GM19240 (cell line): ENCODE results near the gene PPDPF.
"Not testable (repeated sequence)": the region's sequence is repeated elsewhere in the genome, so short reads cannot be mapped to it uniquely, and the experiment has no call there.

Experiments
- DNase-seq: peaks from one replicate; pipeline ENCODE4 v3.0.0; 2011; ENCODE audit warnings: low spot score; ENCODE audit not compliant: insufficient read length

PPDPF gene

DNA sequence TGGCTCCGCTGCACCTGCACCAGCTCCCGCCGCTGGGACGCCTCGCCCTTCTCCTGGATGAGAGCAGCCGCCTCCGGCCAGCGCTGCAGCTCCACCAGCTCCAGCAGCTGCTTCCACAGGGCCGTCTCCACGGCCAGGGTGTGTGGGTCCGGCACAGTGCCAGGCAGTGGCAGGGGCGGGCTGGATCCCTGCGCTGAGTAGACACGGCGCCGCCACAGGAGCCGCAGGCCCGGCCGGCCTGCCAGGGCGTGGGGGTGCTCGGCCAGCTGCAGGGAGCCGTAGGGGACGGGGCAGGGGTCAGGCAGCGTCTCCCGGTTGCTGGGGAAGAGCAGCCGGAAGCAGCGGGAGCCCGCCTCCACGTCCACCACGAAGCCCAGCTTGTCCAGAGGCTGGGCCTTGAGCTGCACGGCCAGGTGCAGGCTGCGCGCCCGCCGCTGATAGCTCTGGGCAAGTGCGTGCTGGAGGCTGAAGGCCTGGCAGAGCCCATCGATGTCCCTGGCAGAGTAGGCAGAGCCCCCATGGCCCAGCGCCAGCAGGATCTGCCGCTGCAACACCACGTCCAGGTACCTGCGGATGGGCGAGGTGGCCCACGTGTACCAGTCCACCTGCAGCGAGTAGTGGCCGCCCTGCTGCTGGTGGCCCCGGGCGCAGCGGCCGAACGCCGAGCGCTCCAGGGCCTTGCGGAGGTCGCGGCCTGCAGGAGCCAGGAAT is 42.8 kb downstream of the PPDPF start:
- no peak for DNase-seq

DNA sequence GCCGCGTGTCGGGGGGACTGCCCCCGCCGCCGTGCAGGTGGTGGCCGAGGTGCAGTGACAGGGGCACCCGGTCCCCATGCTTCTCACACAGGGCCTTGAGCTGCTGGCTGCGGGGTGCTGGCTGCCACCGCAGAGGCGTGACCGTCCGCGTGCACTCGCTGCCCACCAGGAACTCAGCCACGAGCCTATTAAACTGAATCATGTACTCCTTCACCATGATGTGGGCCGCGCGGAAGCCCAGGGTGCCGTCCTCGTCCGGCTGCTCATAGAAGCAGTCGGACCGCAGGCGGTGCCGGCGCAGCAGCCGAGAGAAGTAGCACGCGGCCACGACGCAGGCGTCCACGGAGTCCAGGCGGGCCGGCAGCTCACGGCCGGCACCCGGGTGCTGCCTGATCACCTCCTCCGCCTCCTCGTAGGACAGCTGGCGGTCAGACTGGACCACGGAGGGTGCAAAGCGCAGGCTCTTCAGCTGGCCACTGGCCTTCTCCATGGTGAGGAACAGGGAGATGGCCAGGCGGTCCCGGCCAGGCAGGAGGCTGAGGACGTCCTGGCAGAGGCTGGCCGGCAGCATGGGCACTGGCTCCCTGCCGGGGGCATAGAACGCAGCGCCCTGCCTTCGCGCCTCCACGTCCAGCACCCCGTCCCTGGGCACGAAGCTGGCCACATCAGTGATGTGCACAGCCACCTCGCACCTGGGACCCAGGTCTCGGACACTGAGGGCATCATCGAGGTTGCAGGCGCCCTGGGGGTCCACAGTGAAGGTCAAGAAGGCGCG is 43.7 kb downstream of the PPDPF start:
- DNase-seq = no peak

DNA sequence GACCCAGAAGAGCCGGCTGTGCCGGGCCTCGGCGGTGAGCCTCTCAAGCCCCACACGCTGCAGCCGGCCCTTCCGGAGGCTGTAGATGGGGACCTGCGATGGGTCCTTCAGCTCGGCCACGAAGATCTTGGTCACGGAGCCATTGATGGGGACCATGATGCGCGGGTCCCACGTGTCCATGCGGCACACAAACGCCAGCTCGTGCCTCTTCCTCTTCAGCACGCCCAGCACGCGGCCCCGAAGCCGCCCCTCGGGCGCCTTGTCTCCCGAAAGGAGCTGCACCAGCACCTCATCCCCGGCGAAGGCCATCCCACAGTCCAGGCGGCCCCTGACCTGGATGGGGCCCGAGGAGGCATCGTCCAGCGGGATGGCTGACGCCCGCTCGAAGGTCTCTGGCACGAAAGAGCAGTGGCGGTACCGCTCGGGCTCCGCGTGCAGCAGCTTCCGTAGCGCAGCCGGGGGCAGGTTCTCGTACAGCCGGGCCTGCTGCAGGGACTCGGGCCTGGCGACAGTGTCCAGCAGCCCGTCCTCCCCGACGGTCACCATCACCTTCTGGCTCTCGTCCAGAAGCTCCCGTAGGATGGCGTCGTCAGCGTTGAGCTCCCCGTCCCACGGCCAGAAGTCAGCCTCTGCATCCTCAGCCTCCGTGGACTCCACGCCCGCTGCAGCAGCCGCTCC is 44.6 kb downstream of the PPDPF start:
- no peak for DNase-seq

DNA sequence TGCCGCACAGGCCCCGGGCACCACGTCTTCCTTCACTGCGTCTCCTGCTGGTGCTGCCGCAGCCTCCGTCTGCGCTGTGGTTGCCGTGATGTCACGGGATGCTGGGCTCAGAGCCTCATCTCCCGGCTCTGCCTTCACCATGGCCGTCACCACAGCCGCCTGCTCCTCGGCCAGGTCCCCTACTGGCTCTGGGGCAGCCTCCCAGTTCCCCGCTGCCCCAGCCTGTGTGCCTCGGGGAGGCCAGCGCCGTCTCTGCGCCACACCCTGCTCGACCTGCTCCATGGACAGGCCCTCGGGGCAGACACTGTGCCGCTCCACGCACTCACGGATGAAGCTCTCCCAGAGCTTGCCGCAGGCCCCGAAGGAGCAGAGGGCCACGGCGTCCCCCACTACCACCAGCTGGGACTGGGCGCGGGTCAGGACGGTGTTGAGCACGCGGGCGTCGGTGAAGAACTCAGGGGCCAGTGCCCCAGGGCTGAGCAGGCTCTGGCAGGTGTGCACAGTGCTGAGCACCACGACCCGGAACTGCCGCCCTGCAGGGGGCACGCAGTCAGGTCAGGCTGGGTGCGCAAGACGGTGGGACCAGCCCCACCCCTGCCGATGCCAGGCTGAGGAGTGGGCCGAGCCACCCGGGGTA is 45.3 kb downstream of the PPDPF start:
- DNase-seq = no peak

DNA sequence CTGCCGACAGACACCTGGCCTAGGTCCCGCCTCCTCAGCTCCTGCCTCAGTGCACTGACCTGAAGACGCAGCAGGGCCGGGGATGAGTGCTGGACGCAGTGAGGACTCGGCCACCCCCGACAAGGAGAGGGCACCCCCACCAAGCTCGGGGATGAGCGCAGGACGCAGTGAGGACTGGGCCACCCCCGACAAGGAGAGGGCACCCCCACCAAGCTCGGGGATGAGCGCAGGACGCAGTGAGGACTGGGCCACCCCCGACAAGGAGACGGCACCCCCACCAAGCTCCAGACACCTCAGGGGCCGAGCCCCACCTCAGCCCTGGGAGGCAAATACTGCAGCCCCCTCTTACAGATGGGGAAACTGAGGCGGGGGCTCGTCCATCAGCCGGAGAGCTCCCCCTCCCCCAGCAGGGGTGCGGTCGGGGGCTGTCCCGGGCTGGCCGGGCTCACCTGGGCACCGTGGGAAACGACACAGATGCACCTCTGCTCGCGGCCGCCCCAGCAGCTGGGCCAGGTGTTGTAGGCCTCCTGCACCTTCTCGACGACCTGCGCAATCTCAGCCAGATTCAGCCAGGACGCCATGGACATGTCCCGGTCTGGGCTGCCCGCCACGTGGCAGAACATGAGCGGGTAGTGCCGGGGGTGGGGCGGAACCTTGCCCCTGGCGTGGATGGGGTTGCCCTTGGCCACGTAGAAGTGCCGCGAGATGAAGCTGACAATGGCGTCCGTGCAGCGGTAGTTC is 46.0 kb downstream of the PPDPF start:
- DNase-seq = no peak

DNA sequence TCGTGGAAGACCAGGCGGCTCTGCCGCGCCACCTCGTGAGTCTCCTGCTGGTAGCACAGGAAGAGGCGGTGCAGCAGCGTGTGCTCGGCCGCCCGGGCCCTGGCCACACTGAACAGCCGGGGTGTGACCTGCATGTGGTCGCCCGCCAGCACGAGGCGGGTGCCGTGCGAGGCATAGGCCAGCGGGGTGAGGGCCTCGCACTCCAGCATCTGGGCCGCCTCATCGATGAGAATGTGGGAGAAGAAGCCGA is 46.5 kb downstream of the PPDPF start:
- no peak for DNase-seq

DNA sequence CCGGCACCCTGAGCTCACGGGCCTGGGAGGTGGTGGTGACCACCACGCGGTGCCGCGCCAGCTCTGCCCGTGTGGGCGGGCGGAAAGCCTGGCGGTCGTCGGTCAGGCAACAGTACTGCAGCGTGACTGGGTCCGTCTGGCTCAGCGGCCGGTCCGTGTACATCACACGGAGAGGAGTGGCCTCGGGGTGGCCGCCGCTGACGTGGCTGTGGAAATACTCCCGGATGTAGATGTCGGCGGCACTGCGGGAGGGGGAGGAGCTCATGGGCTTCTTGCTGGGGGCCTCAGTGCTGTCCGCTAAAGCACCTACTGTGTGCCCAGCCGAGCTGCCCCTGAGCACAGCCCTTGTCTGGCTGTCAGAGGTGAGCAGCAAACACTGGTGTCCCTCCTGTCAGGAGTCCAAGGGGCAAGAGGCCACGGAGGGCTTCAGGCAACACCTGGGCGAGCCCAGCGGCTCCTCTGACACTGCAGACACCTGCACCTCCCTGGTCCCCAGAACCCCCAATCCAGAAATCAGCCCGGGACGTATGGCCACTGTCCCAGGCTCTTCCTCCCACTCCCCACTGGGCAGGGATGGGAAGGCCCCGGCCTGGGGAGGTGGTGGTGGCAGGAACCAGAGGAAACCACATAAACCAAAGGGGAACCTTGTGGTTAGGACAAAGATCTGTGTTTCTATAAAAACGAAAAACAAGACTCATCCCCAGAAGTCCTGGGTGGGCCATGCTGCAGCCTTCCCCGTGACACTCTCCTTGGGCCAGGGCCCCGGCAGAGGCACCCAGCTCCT is 47.0 kb downstream of the PPDPF start:
- DNase-seq = peak; percentile 65

DNA sequence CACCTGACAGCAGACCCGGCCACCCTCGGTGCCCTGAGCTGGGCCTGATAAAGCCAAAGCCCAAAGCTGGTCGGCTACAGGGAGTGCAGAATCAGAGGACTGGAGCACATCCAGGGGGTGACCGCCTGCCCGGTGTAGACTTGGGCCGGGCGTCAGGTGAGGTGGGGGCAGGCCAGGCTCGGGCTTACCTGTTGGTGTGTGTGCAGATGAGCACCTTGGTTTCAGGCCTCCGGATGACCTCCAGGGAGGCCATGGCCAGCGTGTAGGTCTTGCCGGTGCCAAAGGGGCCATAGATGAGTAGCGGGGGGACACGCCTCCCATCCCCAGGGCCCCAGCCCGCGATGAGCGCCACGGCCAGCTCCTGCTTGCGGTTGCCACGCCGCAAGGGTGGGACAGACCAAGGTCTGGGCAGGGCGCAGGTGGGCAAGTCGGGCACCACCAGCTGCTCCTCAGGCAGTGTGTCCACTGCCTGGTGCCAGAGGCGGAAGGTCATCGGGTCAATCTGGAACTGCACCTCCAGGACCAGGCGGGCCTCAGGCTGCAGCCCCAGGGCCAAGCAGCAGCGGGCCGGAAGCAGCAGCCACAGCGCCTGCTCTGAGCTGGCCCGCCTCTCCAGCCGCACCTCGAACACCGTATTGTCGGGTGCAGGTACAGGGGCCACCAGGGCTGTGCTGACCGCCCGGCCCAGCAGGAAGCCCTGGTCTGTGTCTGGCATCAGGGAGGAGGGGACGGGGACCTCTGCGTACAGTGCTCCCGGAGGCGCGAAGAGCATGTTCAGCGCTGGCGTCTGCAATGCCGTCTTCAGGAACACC is 47.8 kb downstream of the PPDPF start:
- DNase-seq = no peak

DNA sequence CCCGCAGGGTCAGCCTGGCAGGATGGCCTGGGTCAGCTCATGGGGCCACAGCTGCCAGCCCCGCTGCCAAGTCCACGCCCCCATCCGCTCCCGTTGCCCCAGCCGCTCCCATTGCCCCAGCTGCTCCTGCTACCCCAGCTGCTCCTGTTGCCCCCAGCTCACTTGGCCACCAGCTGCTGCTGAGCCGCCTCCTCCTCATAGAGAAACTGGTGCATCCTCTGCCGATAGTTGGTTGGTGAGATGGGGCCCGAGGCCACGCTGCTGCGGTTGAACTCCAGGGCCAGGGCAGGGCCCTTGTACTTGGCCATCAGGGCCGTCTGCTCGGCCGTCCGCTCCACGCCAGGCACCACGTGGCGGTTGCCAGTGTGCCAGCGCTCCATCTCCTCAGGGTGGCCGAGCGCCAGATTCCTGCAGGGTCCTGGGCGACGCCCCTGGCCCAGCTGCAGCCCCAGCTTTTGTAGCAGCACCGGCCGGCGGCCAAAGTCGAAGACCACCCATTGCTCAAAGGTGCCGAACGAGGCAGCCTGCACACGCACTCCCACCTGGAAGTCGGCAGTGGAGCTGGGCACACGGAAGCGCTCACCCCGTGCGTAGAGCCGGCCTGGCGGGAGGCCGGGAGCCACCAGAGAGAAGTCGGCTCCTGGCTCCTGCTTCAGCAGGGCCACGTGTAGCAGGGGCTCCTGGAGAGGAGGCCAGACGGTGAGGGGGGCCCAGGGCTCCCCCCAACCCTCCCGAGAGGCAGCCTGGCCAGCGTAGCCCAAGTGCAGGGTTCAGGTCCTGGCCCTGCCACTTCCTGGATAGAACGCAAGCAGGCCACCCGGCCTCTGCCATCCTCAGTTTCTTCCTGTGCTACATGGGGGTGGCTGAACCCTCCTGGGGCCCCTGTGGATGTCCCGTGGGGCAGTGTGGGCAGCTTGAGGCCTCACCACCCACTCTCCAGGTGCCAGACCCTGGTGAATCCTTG is 48.7 kb downstream of the PPDPF start:
- DNase-seq = no peak

DNA sequence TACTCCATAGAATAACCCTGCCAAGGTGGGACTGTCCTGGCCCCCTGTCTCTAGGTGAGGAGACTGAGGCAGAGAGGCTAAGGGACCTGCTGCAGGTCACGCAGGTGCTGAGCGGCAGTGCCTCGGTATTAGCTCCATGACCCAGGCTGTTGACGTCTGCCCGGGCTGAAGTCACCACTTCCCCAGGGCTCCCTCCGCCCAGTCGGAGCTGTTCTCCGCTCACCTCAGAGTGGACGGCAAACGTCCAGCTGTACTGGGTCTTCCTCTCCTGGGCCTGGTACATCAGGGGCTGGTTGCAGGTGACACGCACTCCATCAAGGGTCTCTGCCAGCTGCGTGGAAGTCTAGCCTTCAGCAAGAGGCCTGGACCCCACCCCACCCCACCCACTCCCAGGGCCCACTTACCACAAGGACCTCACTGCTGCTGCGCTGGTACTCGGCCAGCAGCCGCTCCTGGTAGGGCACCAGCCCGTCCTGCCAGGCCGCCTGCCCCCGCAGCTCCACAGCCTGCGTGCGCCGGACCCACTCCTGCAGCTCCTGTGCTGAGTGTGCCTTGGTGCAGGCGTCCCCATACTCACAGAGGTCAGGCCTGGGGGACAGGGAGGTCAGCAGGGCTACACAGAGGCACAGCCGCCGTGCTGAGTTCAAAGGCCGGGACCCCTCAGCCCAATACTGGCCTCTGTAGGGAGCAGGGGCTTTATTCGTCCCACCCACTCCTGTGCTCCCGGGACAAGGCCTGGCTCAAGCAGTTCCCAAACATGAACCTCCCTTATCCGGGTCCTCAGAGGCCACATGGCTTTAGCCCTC is 49.9 kb downstream of the PPDPF start:
- DNase-seq = no peak

DNA sequence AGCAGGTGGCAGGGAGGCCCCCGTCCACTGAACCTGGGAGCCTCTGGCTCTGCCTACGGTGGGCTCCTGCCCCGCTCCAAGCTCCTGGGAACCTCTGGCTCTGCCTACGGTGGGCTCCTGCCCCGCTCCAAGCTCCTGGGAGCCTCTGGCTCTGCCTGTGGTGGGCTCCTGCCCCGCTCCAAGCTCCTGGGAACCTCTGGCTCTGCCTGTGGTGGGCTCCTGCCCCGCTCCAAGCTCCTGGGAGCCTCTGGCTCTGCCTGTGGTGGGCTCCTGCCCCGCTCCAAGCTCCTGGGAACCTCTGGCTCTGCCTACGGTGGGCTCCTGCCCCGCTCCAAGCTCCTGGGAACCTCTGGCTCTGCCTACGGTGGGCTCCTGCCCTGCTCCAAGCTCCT is 50.5 kb downstream of the PPDPF start:
- not testable (repeated sequence) for DNase-seq
